Parathyroid adenoma (tissue), 2 donors: ENCODE data around the gene MAP2K2.

Experiments
- H2AFZ ChIP-seq: fragments of 300-600 bp; sonication (generic); one replicate; pipeline ENCODE4 v1.7.0; 2017; ENCODE audit warnings: antibody characterized with exemption, mild to moderate bottlenecking
- H3K27ac ChIP-seq: fragments of 300-600 bp; sonication (generic); one replicate; pipeline ENCODE4 v1.7.0; 2017
- H3K27me3 ChIP-seq: fragments of 300-600 bp; sonication (generic); one replicate; pipeline ENCODE4 v1.7.0; 2017; ENCODE audit warnings: low read length; ENCODE audit not compliant: control insufficient read depth, insufficient read depth
- H3K36me3 ChIP-seq: fragments of 300-600 bp; sonication (generic); one replicate; pipeline ENCODE4 v1.7.0; 2017; ENCODE audit warnings: low read length; ENCODE audit not compliant: control insufficient read depth, insufficient read depth
- H3K4me1 ChIP-seq: fragments of 300-600 bp; sonication (generic); one replicate; pipeline ENCODE4 v1.7.0; 2017; ENCODE audit warnings: control low read depth
- H3K4me2 ChIP-seq: fragments of 300-600 bp; sonication (generic); one replicate; pipeline ENCODE4 v1.7.0; 2017; ENCODE audit warnings: low read length
- H3K4me3 ChIP-seq: fragments of 300-600 bp; sonication (generic); one replicate; pipeline ENCODE4 v1.7.0; 2017; ENCODE audit warnings: low read depth, low read length
- H3K79me2 ChIP-seq: fragments of 300-600 bp; sonication (generic); one replicate; pipeline ENCODE4 v1.7.0; 2017; ENCODE audit warnings: control low read depth
- H3K9ac ChIP-seq: fragments of 300-600 bp; sonication (generic); one replicate; pipeline ENCODE4 v1.7.0; 2017; ENCODE audit warnings: mild to moderate bottlenecking
- H3K9me3 ChIP-seq: fragments of 300-600 bp; sonication (generic); one replicate; pipeline ENCODE4 v1.7.0; 2017; ENCODE audit warnings: low read length; ENCODE audit not compliant: control insufficient read depth
- TF ChIP-seq, protein P1 (sequence below): fragments of 300-600 bp; sonication (generic); IDR thresholded peaks from one replicate; pipeline ENCODE4 v1.7.0; 2017; ENCODE audit warnings: antibody characterized with exemption, mild to moderate bottlenecking
- donor health status: primary hyperparathyroidism.

The MAP2K2 gene

DNA sequence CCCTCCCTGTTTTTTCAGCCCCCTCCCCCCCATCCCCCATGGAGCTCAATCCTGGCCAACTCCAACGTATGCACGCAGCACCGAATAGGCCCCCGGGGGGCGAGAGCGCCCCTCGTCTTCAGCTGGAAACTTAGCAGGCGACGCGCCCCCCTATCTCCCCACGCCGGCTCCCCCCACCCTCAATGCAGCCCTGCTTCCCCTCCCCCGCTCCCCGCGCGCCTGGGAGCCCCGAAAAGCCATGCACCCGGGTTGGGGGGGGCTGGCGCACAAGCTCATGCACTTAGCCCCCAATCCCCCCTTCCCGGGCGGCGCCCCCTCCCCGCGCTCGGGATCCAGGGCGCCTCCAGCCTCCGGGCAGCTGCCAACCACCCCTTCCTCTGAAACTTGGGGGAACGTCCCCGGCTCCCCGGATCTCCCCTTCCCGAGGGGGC is 57.7 kb downstream of the MAP2K2 start:
- Histone ChIP-seq H3K36me3 (no peaks in the 10 kb centered on the region), H3K27ac (peak overlapping the region; percentile 80), H3K27me3 (no peaks in the 10 kb centered on the region), H3K4me3 (peak overlapping the region; percentile 64), H3K4me1 (peaks cover 26% of the 10 kb centered on the region), H3K79me2 (peaks cover 38% of the 10 kb centered on the region), H3K4me2 (peak overlapping the region; percentile 47), H3K9me3 (no peaks in the 10 kb centered on the region), H3K9ac (peak overlapping the region; percentile 51), H2AFZ (peak overlapping the region; percentile 28)
- TF ChIP-seq, protein P1, sequence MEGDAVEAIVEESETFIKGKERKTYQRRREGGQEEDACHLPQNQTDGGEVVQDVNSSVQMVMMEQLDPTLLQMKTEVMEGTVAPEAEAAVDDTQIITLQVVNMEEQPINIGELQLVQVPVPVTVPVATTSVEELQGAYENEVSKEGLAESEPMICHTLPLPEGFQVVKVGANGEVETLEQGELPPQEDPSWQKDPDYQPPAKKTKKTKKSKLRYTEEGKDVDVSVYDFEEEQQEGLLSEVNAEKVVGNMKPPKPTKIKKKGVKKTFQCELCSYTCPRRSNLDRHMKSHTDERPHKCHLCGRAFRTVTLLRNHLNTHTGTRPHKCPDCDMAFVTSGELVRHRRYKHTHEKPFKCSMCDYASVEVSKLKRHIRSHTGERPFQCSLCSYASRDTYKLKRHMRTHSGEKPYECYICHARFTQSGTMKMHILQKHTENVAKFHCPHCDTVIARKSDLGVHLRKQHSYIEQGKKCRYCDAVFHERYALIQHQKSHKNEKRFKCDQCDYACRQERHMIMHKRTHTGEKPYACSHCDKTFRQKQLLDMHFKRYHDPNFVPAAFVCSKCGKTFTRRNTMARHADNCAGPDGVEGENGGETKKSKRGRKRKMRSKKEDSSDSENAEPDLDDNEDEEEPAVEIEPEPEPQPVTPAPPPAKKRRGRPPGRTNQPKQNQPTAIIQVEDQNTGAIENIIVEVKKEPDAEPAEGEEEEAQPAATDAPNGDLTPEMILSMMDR = no peak

DNA sequence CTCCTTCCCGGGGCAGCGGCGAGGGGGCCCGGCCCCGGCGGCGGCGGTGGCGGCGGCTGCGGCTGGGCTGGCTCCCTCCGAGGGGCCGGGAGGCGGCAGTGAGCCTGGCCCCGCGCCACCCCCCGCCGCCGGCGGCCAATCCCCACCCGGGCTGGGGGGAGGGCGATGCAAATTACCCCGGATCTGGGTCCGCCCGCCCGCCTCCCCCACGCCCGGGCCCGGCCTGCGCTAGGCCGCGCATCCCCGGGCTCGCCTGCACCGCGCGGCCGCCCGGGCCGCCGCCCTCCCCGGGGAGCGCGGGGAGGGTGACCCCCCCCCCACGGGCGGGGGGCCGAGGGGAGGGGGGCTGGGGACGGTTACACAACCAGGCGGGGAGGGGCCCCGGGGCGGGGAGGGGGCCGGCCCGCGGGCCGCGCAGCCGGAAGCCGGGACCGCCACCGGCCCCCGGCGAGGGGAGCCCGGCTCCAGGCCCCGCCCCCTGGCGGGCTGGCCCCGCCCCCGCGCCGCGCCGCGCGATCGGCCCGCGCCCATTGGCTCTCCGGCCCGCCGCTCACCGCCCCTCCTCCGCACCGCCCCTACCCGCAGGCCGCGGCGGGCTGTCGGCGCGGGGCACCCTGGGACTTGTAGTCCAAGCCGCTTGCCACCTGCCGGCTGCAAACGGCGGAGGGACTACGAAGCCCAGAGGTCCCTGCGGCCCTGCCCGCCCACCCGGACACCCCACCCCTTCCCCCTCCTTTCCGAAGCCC is 58.3 kb downstream of the MAP2K2 start:
- H3K36me3 ChIP-seq = no peaks in the 10 kb centered on the region
- H3K27ac ChIP-seq = no peak overlapping the region
- H2AFZ ChIP-seq = no peak overlapping the region
- peaks cover 31% of the 10 kb centered on the region for H3K4me1 ChIP-seq
- no peak overlapping the region for H3K4me3 ChIP-seq
- H3K79me2 ChIP-seq = peaks cover 44% of the 10 kb centered on the region
- H3K27me3 ChIP-seq = no peaks in the 10 kb centered on the region
- H3K9ac ChIP-seq = no peak overlapping the region
- no peaks in the 10 kb centered on the region for H3K9me3 ChIP-seq
- TF ChIP-seq, protein P1 = no peak
- H3K4me2 ChIP-seq = no peak overlapping the region

DNA sequence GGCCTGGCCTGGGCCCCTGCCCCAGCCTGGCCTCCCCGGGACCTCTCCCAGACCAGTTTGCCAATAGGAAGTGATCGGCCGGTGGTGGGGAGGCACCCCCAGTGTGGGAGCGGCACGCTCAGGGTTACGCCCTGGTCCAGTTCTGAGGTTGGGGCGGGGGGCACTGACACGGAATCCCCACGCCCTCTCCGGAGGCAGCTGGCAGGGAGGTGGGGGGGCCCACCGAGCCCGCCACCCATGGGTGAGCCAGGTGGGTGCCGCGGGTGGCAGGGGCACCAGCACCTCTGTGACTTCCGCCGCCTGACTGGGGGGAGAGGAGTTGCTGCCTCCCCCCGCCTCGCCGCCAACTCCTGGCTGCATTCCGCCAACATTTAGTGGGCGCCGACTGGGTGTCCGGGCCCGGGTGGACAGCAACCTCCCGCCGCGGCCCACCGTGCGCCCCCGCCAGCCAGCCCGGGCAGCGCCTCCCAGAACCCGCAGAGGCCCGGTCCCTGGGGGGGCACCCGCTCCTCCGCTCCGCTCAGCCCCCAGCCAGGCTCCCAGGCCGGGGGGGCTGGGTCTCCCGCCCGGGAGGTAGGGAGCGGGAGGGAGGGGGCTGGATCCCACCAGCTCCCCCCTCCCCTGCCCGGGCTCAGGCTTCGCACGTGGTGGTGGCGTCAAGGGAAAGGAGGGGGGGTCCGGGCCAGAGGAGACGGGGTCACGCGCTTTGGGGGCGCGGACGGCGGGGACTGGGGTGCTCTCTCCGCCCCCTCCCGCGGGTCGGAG is 59.2 kb downstream of the MAP2K2 start:
- peaks cover 37% of the 10 kb centered on the region for H3K4me1 ChIP-seq
- peak overlapping the region; percentile 95 for H3K4me2 ChIP-seq
- H3K27ac ChIP-seq = peak overlapping the region; percentile 87
- peak overlapping the region; percentile 81 for H3K4me3 ChIP-seq
- H3K36me3 ChIP-seq = no peaks in the 10 kb centered on the region
- no peaks in the 10 kb centered on the region for H3K9me3 ChIP-seq
- H2AFZ ChIP-seq = no peak overlapping the region
- H3K27me3 ChIP-seq = no peaks in the 10 kb centered on the region
- H3K79me2 ChIP-seq = peaks cover 53% of the 10 kb centered on the region
- TF ChIP-seq, protein P1 = no peak
- peak overlapping the region; percentile 13 for H3K9ac ChIP-seq

DNA sequence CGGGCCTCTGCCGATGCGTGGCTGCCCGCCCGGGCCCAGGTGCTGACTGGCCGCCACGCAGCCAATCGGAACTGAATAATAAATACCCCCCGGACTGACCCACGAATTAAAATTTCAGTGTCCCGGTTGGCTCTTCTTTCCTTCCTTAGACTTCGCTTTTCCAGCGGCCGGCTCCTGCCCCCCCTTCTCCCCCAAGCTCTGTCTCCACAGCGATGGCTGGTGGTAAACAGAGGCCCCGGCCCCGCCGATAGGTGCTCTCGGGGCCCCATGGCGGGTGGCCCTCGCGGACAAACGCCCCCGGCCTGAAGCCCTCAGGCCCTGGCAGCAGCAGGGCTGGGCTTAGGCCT is 59.8 kb downstream of the MAP2K2 start:
- Histone ChIP-seq H3K27me3 (no peaks in the 10 kb centered on the region), H3K4me2 (peak overlapping the region; percentile 95), H3K9me3 (no peaks in the 10 kb centered on the region), H3K27ac (peak overlapping the region; percentile 87), H3K4me1 (peaks cover 39% of the 10 kb centered on the region), H3K4me3 (peak overlapping the region; percentile 81), H3K36me3 (no peaks in the 10 kb centered on the region), H3K9ac (peak overlapping the region; percentile 72), H3K79me2 (peaks cover 59% of the 10 kb centered on the region), H2AFZ (no peak overlapping the region)
- TF ChIP-seq, protein P1 = no peak
